Prostate gland (tissue), 2 donors: ENCODE results near the gene CTSO.

Source experiments
- POLR2A ChIP-seq: fragments of 450-650 bp; IDR thresholded peaks from one replicate; pipeline ENCODE4 v1.6.1; 2016; ENCODE audit warnings: antibody characterized with exemption, mild to moderate bottlenecking
- TF ChIP-seq, protein P1 (sequence below), 4 experiments: fragments of 200-600 bp in 2 of 4; fragments of 450-650 bp in 2 of 4; sonication (generic) in 2 of 4; IDR thresholded peaks; 1 replicate in 3 of 4; 2 replicates in 1 of 4; pipeline ENCODE4 v1.5.1; 2016 to 2019; ENCODE audit warnings: antibody characterized with exemption in 4 of 4, mild to moderate bottlenecking in 2 of 4, moderate library complexity in 2 of 4

DNA sequence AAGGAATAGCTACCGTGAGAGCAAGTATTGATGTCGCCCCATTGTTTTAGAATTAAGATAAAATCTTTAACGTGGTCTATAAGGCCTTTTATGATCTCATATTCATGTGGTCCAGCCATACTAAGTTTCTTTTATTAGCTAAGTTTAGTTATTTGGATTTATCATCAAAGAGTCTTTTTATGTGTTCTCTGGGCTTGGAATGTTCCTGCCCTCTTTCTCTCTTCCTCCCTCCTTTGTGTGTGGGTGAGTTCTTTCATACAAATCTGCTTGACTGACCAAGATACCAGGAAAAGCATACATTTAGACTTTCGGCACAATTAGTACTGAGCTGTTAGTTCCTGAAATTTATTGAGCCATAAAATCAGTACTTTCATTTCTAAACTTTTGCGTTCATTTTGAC lies 38.9 kb downstream of the CTSO start:
- no peak for TF ChIP-seq POLR2A
- TF ChIP-seq, protein P1, sequence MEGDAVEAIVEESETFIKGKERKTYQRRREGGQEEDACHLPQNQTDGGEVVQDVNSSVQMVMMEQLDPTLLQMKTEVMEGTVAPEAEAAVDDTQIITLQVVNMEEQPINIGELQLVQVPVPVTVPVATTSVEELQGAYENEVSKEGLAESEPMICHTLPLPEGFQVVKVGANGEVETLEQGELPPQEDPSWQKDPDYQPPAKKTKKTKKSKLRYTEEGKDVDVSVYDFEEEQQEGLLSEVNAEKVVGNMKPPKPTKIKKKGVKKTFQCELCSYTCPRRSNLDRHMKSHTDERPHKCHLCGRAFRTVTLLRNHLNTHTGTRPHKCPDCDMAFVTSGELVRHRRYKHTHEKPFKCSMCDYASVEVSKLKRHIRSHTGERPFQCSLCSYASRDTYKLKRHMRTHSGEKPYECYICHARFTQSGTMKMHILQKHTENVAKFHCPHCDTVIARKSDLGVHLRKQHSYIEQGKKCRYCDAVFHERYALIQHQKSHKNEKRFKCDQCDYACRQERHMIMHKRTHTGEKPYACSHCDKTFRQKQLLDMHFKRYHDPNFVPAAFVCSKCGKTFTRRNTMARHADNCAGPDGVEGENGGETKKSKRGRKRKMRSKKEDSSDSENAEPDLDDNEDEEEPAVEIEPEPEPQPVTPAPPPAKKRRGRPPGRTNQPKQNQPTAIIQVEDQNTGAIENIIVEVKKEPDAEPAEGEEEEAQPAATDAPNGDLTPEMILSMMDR (IDR thresholded peaks at IDR 0.05), result no peak
